HG02798 (cell line): ENCODE measurements around the gene SENP3.

Experiments used
- ATAC-seq: cut with Tn5 transposase; IDR thresholded peaks from one replicate; pipeline ENCODE4 v1.9.1; 2021; ENCODE audit warnings: mild to moderate bottlenecking; ENCODE audit not compliant: unreplicated experiment, poor library complexity

Gene SENP3

GRCh38 chr17:7575481-7575883 is 13.8 kb downstream of the SENP3 start:
- no peak for ATAC-seq

DNA sequence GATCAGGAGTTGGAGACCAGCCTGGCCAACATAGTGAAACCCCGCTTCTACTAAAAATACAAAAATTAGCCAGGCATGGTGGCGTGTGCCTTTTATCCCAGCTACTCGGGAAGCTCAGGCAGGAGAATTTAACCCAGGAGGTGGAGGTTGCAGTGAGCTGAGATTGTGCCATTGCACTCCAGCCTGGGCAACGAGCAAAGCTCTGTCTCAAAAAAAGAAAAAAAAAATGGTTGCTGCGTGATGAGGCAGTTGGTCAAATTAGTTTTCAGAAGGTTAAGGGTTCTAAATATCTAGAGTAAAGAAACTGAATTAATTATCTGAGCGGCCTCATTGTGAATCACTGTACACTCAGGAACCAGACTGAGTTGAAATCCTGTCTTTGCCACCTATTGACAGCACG is 14.2 kb downstream of the SENP3 start:
- ATAC-seq, result no peak

DNA sequence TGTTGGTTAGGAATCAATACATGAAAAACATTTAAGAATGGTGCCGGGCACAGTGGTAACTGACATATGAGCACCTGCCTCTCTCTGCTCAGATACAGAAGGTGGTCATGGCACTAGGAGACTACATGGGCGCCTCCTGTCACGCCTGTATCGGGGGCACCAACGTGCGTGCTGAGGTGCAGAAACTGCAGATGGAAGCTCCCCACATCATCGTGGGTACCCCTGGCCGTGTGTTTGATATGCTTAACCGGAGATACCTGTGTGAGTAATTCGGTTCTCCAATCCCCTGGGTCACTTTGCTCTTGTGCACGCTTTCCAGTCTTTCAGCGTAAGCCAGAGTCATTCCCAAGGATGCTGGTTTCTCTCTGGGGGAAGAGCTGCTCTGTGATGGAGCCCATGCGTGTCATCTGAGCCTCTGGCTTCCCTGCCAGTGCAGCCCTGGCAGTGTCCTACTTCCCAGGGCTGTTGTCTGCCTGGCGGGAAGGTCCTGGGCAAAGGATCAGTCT is 14.8 kb downstream of the SENP3 start:
- ATAC-seq, result no peak

- no peak for ATAC-seq
Measured at GRCh38 chr17:7577327-7578199, 15.8 kb downstream of the SENP3 start.

- ATAC-seq, result peak; percentile 32
Measured at GRCh38 chr17:7579001-7579833, 17.5 kb downstream of the SENP3 start, which contains the start of gene CD68. TSS of gene CD68 (plus strand) at chr17:7579638. CDS start at chr17:7579678, 40 bp downstream.

DNA sequence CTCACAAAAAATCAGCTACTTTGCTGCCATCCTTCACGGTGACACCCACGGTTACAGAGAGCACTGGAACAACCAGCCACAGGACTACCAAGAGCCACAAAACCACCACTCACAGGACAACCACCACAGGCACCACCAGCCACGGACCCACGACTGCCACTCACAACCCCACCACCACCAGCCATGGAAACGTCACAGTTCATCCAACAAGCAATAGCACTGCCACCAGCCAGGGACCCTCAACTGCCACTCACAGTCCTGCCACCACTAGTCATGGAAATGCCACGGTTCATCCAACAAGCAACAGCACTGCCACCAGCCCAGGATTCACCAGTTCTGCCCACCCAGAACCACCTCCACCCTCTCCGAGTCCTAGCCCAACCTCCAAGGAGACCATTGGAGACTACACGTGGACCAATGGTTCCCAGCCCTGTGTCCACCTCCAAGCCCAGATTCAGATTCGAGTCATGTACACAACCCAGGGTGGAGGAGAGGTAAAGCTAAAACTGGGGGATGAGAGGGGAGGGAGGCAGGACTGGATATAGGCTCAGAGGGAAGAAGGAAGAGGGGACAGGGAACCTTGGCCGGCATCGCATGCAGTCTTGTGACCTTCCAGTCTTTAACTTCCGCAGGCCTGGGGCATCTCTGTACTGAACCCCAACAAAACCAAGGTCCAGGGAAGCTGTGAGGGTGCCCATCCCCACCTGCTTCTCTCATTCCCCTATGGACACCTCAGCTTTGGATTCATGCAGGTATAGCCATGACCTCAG is 18.3 kb downstream of the SENP3 start:
- ATAC-seq, result no peak

- ATAC-seq, result no peak
Measured at GRCh38 chr17:7580604-7581575, 19.2 kb downstream of the SENP3 start.

GRCh38 chr17:7582396-7583252 is 20.9 kb downstream of the SENP3 start:
- ATAC-seq, result no peak

DNA sequence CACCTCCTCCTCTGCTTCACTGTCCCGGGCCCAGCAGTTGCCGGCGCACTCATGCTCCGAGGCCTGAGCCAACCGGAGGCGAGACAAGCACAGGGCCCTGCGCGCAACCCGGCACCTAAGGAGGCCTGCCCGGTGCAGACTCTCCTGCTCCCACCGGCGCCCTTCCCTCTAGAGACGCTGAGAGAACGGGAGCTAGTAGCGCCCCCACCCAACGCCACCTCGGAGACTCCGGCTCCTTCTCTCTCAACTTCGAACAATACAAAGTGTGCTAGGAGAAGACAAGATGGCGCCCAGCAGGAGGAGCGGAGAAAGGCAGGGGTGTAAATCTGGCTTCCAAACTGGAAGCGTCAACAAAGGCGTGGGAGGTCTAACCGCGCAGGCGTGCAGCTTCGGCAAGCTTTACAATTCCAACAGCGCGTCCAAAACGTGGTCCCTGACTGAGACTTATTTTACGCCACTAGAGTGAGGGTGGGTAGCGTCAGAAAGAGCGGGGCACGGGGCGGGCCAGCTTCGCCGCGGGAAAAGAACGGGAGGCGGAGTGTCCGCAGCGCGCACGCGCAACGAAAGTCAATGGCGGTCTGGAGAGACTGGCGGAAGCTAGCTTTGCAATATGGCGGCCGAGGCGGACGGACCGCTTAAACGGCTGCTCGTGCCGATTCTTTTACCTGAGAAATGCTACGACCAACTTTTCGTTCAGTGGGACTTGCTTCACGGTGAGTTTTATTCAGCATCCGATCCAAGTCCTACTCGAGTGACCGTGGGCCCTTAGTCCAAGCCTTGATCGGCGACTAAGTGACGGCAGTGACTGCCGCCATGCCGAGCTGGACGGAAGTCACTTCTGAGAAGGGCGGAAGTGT is 21.8 kb downstream of the SENP3 start, which contains the start of gene MPDU1:
Gene MPDU1 (plus strand): TSS at position 600 of the 857 bp plus-strand sequence. CDS start 11 bp downstream, at position 611.
- ATAC-seq, result peak; percentile 79

- ATAC-seq, result no peak
Measured at GRCh38 chr17:7586673-7587419, 25.1 kb downstream of the SENP3 start.

GRCh38 chr17:7587420-7588151 is 25.9 kb downstream of the SENP3 start:
- no peak for ATAC-seq

DNA sequence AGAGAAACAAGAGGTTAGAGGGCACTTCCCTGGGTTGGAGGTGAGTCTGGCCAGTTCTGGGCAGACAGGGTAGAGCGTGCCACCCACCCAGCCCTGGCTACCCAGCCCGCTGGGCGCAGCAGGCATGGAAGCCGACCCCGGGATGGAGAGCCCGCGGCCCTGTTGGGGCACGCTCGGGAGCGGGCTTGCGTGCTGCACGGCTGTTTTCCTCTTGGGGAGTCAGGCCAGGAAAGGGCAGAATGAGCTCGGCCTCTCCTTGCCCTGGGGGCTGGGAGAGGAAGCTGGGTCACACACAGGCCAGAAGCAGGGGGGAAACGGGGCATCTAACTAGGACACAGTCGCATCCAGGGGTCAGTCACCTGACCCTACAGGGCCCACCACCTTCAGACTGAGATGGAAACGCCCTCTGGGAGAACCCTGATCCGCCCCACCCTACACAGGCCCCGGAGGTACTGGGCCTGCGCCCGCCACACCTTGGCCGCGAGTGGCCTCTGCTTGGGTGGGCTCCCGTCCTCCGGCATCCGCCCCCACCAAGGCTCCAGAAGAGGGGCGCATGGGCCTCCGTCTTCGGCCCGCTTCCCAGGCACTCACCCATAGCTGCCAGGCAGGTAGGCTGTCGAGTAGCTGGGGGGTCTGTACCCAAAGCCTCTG is 27.0 kb downstream of the SENP3 start:
- no peak for ATAC-seq

DNA sequence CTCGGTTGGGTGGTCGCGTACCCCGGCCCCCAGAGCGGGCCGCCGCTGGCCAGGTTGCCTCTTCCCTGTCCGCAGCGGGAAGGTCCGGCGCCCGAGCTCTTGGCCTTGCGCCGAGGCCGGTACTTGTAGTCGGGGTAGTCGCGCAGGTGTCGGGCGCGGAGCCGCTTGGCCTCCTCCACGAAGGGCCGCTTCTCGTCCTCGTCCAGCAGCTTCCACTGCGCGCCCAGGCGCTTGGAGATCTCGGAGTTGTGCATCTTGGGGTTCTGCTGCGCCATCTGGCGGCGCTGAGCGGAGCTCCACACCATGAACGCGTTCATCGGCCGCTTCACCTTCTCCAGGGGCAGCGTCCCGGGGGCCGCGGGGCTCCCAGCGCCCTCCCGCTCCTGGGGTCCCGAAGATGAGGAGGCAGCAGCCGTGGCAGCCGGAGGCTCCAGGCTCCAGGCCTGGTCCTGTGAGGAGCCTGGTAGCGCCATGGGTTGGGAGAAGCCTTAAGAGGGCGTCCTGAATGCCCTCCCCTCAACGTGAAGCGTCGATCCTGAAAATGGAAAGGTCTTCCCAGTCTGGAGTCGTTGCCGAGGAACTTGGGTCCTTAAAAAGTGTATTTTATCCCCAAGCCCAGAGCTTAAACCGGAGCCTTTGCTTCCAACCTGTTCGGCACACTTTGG is 27.6 kb downstream of the SENP3 start:
- ATAC-seq, result peak; percentile 50

GRCh38 chr17:7589891-7590691 is 28.4 kb downstream of the SENP3 start, which contains the start of gene SOX15:
TSS of gene SOX15 (minus strand) at chr17:7590094. CDS start at chr17:7589676, 418 bp downstream.
- ATAC-seq, result no peak
